Measurements from ENCODE around the gene VDAC1. TPM values are rescaled to one million over a fixed set of nuclear protein-coding genes. Genes with fewer than 3 reads are reported as not detected.
"Not testable (repeated sequence)": the region's sequence is repeated elsewhere in the genome, so short reads cannot be mapped to it uniquely, and the experiment has no call there.

The VDAC1 gene
- total and polyA plus RNA-seq, 4 experiments from 2014 or later: 45.1 to 103 (median 73.3) TPM

DNA sequence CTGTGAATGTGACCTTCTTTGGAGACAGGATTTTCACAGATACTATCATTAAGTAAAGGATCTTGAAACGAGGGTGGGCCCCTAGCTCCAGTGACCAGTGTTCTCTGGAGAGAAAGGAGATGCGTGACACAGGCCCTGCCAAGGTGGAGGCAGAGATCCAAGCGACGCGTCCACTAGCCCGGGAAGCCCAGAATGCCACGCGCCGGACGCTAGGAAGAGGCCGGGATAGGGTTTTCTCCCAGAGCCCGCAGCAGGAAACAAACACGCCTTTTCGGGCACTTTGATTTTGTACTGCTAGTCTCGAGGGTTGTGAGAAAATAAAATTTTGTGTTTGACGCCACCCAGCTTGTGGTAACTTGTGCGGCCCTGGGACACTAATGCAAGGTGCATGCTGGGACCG is 29.6 kb upstream of the VDAC1 start:
- Histone ChIP-seq H3K27me3 (ENCODE audit: insufficient read depth, low read length) (no peaks in the 10 kb centered on the region), H3K4me3 (ENCODE audit: low read length in 2 of 2) (no peak overlapping the region), H3K9me3 (ENCODE audit: control insufficient read depth in 1 of 2, low read length in 2 of 2) (no peaks in the 10 kb centered on the region), H3K4me1 (ENCODE audit: insufficient read depth, low read length) (peaks cover 5% of the 10 kb centered on the region), H3K27ac (ENCODE audit: low read depth, low read length) (no peak overlapping the region), H3K36me3 (ENCODE audit: insufficient read depth, low read length) (no peaks in the 10 kb centered on the region)
- Mint-ChIP-seq H3K27ac (no peak overlapping the region), H3K27me3 (no peaks in the 10 kb centered on the region), H3K4me1 (peaks cover 1 to 10% (median 5%) of the 10 kb centered on the region in 4 donors), H3K36me3 (no peaks in the 10 kb centered on the region), H3K9me3 (no peaks in the 10 kb centered on the region), H3K4me3 (no peak overlapping the region)
- POLR2A ChIA-PET (ENCODE audit: partially characterized antibody): interaction anchor here (0.6 to 1.5 kb wide), 3 partner anchors 57 to 117 kb away, joined by 3 read pairs; no protein-coding TSS in a partner anchor
- CTCF ChIA-PET (ENCODE audit: partially characterized antibody): interaction anchor here (15.7 kb wide), 1 partner anchor 110 kb away, joined by 603 read pairs; no protein-coding TSS in a partner anchor
- DNase-seq: no peak
- intact Hi-C loops (cut with micrococcal nuclease): no loop called here

DNA sequence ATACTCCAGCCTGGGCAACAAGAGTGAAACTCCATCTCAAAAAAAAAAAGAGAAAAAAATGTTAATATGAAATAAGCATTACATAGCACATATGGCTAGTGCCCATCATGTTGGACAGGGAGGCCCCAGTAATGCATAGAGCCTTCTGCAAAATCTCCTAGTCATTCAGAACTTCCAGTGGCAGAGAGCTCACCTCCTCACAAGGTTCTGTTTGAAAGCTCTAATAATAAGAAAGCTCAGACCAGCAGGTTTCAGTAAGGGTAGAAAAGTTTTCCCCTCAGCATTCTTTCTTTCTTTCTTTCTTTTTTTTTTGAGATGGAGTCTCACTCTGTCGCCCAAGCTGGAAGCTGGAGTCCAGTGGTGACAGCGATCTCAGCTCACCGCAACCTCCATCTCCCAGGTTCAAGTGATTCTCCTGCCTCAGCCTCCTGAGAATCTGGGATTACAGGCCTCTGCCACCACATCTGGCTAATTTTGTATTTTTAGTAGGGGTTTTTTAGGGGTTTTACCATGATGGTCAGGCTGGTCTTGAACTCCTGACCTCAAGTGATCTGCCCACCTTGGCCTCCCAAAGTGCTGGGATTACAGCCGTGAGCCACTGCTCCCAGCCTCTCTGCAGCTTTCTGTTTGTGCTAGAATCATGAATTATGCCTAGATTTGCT is 25.7 kb upstream of the VDAC1 start:
- H3K27ac ChIP-seq (ENCODE audit: low read depth, low read length); DNase-seq; H3K4me3 ChIP-seq (ENCODE audit: low read length in 2 of 2); H3K9me3 ChIP-seq (ENCODE audit: control insufficient read depth in 1 of 2, low read length in 2 of 2); POLR2A ChIA-PET (ENCODE audit: partially characterized antibody); H3K27me3 Mint-ChIP-seq; H3K27me3 ChIP-seq (ENCODE audit: insufficient read depth, low read length); H3K4me1 Mint-ChIP-seq; H3K4me1 ChIP-seq (ENCODE audit: insufficient read depth, low read length); H3K36me3 Mint-ChIP-seq; intact Hi-C loops (cut with micrococcal nuclease); H3K36me3 ChIP-seq (ENCODE audit: insufficient read depth, low read length); H3K4me3 Mint-ChIP-seq; H3K9me3 Mint-ChIP-seq: not testable (repeated sequence)
- CTCF ChIA-PET (ENCODE audit: partially characterized antibody): interaction anchor here (1.6 to 15.7 kb wide), 2 partner anchors 9 to 114 kb away, joined by 14 to 603 read pairs; no protein-coding TSS in a partner anchor
- peak overlapping the region in 1 of 7 donors; percentile 37 for H3K27ac Mint-ChIP-seq

DNA sequence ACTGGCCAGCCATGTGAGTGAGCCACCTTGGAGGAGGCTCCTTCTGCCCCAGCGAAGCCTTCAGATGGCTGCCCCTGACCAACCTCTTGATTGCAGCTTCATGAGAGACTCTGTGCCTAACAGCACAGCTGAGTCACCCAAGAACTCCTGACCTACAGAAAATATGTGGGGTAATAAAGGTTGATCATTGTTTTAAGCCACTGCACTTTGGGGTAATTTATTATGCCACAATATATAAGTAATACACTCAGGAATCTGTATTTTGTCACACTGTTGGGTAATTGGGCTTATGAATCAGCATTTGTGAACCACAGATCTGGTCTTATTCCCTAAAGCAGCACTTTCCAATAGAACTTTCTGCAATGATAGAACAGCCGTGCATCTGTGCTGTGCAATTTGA is 24.4 kb upstream of the VDAC1 start:
- no peaks in the 10 kb centered on the region for H3K36me3 Mint-ChIP-seq
- Histone ChIP-seq H3K9me3 (ENCODE audit: control insufficient read depth in 1 of 2, low read length in 2 of 2) (no peaks in the 10 kb centered on the region), H3K36me3 (ENCODE audit: insufficient read depth, low read length) (no peaks in the 10 kb centered on the region), H3K4me1 (ENCODE audit: insufficient read depth, low read length) (no peaks in the 10 kb centered on the region), H3K27me3 (ENCODE audit: insufficient read depth, low read length) (no peaks in the 10 kb centered on the region), H3K4me3 (ENCODE audit: low read length in 2 of 2) (no peak overlapping the region), H3K27ac (ENCODE audit: low read depth, low read length) (no peak overlapping the region)
- no peak overlapping the region for H3K4me3 Mint-ChIP-seq
- no peak for DNase-seq
- intact Hi-C loops (cut with micrococcal nuclease): no loop called here
- no peaks in the 10 kb centered on the region for H3K9me3 Mint-ChIP-seq
- ChIA-PET CTCF (ENCODE audit: partially characterized antibody) (no interaction called here), POLR2A (ENCODE audit: partially characterized antibody) (no interaction called here)
- peaks cover 0 to 4% of the 10 kb centered on the region in 2 donors for H3K27me3 Mint-ChIP-seq
- peaks cover 0 to 2% (median 0%) of the 10 kb centered on the region in 4 donors for H3K4me1 Mint-ChIP-seq
- no peak overlapping the region for H3K27ac Mint-ChIP-seq

DNA sequence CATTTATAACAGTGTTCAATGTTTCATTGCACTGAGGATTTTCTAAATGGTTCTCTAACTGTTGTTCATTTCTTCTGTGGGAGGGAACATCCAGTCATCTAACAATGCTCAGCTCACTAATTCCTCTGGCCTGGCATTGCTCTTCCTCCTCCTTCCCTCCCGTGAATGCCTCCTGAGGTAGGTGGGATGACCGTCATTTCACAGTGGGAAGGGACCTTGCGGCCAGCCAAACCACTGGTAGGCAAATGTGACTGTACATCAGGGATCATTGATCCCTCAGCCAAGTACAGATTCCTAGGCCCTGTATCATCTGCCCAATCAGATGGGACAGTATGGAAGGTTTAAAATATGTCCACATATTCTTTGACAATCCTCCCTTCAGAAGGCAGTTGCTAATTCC is 23.7 kb upstream of the VDAC1 start:
- CTCF ChIA-PET (ENCODE audit: partially characterized antibody): no interaction called here
- no peaks in the 10 kb centered on the region for H3K36me3 Mint-ChIP-seq
- peaks cover 0 to 4% of the 10 kb centered on the region in 2 donors for H3K27me3 Mint-ChIP-seq
- H3K27ac Mint-ChIP-seq: no peak overlapping the region
- DNase-seq: no peak
- H3K4me3 ChIP-seq (ENCODE audit: low read length in 2 of 2): no peak overlapping the region
- peaks cover 0 to 2% (median 0%) of the 10 kb centered on the region in 4 donors for H3K4me1 Mint-ChIP-seq
- H3K36me3 ChIP-seq (ENCODE audit: insufficient read depth, low read length): no peaks in the 10 kb centered on the region
- POLR2A ChIA-PET (ENCODE audit: partially characterized antibody): no interaction called here
- intact Hi-C loops (cut with micrococcal nuclease): no loop called here
- H3K27me3 ChIP-seq (ENCODE audit: insufficient read depth, low read length): no peaks in the 10 kb centered on the region
- no peaks in the 10 kb centered on the region for H3K9me3 Mint-ChIP-seq
- no peaks in the 10 kb centered on the region for H3K4me1 ChIP-seq (ENCODE audit: insufficient read depth, low read length)
- H3K4me3 Mint-ChIP-seq: no peak overlapping the region
- no peak overlapping the region for H3K27ac ChIP-seq (ENCODE audit: low read depth, low read length)
- no peaks in the 10 kb centered on the region for H3K9me3 ChIP-seq (ENCODE audit: control insufficient read depth in 1 of 2, low read length in 2 of 2)

DNA sequence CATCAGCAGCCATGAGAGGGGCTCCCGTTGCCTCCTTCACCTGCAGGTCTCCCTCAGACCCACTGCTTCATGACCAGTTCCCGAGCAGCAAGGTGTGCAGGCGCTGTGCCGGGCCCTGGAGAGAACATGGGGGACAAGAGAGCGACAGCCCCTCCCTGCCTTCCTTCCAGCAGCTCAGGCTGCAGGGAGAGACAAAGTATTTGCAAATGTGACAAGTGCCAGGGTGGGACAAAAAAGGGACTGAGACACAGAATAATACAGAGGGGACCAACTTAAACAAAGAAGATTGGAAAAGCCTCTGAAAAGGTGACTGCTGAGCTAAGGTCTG is 22.5 kb upstream of the VDAC1 start:
- no peak for DNase-seq
- Histone ChIP-seq H3K27ac (ENCODE audit: low read depth, low read length) (no peak overlapping the region), H3K9me3 (ENCODE audit: control insufficient read depth in 1 of 2, low read length in 2 of 2) (no peaks in the 10 kb centered on the region), H3K4me1 (ENCODE audit: insufficient read depth, low read length) (no peaks in the 10 kb centered on the region), H3K4me3 (ENCODE audit: low read length in 2 of 2) (no peak overlapping the region), H3K27me3 (ENCODE audit: insufficient read depth, low read length) (no peaks in the 10 kb centered on the region), H3K36me3 (ENCODE audit: insufficient read depth, low read length) (no peaks in the 10 kb centered on the region)
- Mint-ChIP-seq H3K27ac (no peak overlapping the region), H3K27me3 (peaks cover 0 to 8% of the 10 kb centered on the region in 2 donors), H3K9me3 (no peaks in the 10 kb centered on the region), H3K4me3 (no peak overlapping the region), H3K36me3 (no peaks in the 10 kb centered on the region), H3K4me1 (peaks cover 0 to 2% (median 0%) of the 10 kb centered on the region in 4 donors)
- intact Hi-C loops (cut with micrococcal nuclease): no loop called here
- CTCF ChIA-PET (ENCODE audit: partially characterized antibody): interaction anchor here (0.7 to 2.4 kb wide), 13 partner anchors 9 to 723 kb away, joined by 3 to 13 read pairs (median 4); partner anchors contain the start of gene VDAC1
- POLR2A ChIA-PET (ENCODE audit: partially characterized antibody): interaction anchor here (1.2 to 2.5 kb wide), 2 partner anchors 124 to 149 kb away, joined by 5 to 11 read pairs; partner anchors contain the start of gene SKP1

DNA sequence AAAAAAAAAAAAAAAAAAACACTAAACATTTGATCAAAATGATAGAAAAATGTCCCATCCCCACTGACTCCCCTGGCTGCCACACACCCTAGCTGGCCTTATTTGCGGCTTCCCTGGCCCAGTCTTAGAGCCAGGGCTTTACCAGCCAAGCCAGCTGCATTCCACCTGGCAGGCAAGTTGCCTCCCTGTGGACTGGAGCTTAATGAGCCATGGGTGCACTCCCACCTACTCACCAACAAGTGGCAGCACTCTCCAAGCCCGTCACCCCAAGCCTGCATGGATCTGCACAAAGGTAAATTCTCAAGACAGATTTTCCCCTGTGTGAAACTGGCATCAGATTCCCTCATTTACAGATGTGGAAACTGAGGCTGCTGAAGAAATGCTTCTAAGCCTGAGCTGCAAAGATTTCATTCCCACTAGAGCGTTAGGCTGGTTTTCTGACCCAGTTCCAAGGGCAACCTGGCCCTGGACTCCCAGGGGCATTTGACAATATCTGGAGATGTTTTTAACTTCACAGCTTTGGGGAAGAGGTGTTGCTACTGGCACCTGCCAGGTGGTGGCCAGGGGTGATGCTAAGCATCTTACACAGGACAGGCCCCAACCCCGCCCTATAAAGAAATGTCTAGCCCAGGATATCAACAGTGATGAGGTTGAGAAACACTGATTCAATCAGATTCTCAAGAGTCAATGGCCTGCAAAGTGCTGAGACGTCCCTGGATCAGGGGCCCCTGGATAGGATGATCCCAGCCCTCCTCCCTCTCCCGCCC is 21.9 kb upstream of the VDAC1 start:
- no peaks in the 10 kb centered on the region for H3K4me1 ChIP-seq (ENCODE audit: insufficient read depth, low read length)
- ChIA-PET POLR2A (ENCODE audit: partially characterized antibody) (interaction anchor here (0.5 to 2.5 kb wide), 4 partner anchors 122 to 150 kb away, joined by 3 to 11 read pairs (median 4); partner anchors contain the start of gene SKP1), CTCF (ENCODE audit: partially characterized antibody) (interaction anchor here (0.7 to 2.4 kb wide), 22 partner anchors 8 to 724 kb away, joined by 3 to 13 read pairs (median 4); partner anchors contain the start of gene VDAC1)
- no peaks in the 10 kb centered on the region for H3K36me3 Mint-ChIP-seq
- H3K4me3 ChIP-seq (ENCODE audit: low read length in 2 of 2): no peak overlapping the region
- H3K9me3 ChIP-seq (ENCODE audit: control insufficient read depth in 1 of 2, low read length in 2 of 2): no peaks in the 10 kb centered on the region
- no peaks in the 10 kb centered on the region for H3K9me3 Mint-ChIP-seq
- peak; percentile 41 to 64 (median 48) for DNase-seq
- no peaks in the 10 kb centered on the region for H3K36me3 ChIP-seq (ENCODE audit: insufficient read depth, low read length)
- H3K4me1 Mint-ChIP-seq: peaks cover 0 to 2% (median 0%) of the 10 kb centered on the region in 4 donors
- H3K27ac ChIP-seq (ENCODE audit: low read depth, low read length): no peak overlapping the region
- H3K27me3 Mint-ChIP-seq: peaks cover 0 to 9% of the 10 kb centered on the region in 2 donors
- no peaks in the 10 kb centered on the region for H3K27me3 ChIP-seq (ENCODE audit: insufficient read depth, low read length)
- H3K27ac Mint-ChIP-seq: peak overlapping the region in 1 of 7 donors; percentile 70
- H3K4me3 Mint-ChIP-seq: no peak overlapping the region
- intact Hi-C loops (cut with micrococcal nuclease): loop anchor here (1.0 kb wide), 1 partner anchor 263 kb away; no protein-coding TSS in a partner anchor

DNA sequence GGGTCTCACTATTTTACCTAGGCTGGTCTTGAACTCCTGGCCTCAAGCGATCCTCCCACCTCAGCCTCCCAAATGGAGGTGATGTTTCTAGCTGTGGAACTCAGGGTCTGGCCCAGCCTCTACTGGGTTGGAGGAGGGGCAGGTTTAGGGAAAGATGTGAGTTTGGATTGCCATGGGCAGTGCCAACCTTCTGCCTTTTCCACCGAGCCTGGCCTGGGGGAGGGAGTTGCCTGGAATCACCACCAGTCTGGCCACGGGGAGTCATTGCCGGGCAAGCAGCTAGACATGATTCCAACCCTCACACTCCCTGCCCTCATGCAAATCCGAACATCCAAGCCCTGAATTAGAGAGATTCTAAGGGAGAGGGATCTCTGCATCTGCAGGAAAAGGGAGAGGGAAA is 21.0 kb upstream of the VDAC1 start:
- Histone ChIP-seq H3K4me3 (ENCODE audit: low read length in 2 of 2) (no peak overlapping the region), H3K36me3 (ENCODE audit: insufficient read depth, low read length) (no peaks in the 10 kb centered on the region), H3K27me3 (ENCODE audit: insufficient read depth, low read length) (no peaks in the 10 kb centered on the region), H3K4me1 (ENCODE audit: insufficient read depth, low read length) (no peaks in the 10 kb centered on the region), H3K27ac (ENCODE audit: low read depth, low read length) (no peak overlapping the region), H3K9me3 (ENCODE audit: control insufficient read depth in 1 of 2, low read length in 2 of 2) (no peaks in the 10 kb centered on the region)
- CTCF ChIA-PET (ENCODE audit: partially characterized antibody): interaction anchor here (0.8 to 2.4 kb wide), 12 partner anchors 8 to 561 kb away, joined by 3 to 13 read pairs (median 4); partner anchors contain the start of gene VDAC1
- peaks cover 0 to 9% of the 10 kb centered on the region in 2 donors for H3K27me3 Mint-ChIP-seq
- peaks cover 0 to 2% (median 0%) of the 10 kb centered on the region in 4 donors for H3K4me1 Mint-ChIP-seq
- no peak for DNase-seq
- intact Hi-C loops (cut with micrococcal nuclease): loop anchor here (1.0 kb wide), 1 partner anchor 264 kb away; no protein-coding TSS in a partner anchor
- no peaks in the 10 kb centered on the region for H3K36me3 Mint-ChIP-seq
- POLR2A ChIA-PET (ENCODE audit: partially characterized antibody): interaction anchor here (0.9 to 2.5 kb wide), 2 partner anchors 123 to 126 kb away, joined by 3 to 11 read pairs; no protein-coding TSS in a partner anchor
- H3K9me3 Mint-ChIP-seq: no peaks in the 10 kb centered on the region
- no peak overlapping the region for H3K4me3 Mint-ChIP-seq
- H3K27ac Mint-ChIP-seq: no peak overlapping the region

Measured in CD4-positive, alpha-beta memory T cell (primary cell).